Thyroid gland (tissue), 4 donors: ENCODE measurements around the gene UBASH3A. TPM values are rescaled to one million over a fixed set of nuclear protein-coding genes. Genes with fewer than 3 reads are reported as not detected.

Experiments
- DNase-seq, 2 donors: peaks; one replicate each; pipeline ENCODE4 v3.0.0-alpha.2; 2019
- H3K27ac ChIP-seq, 3 donors: fragments of 200-600 bp; sonication (generic); 1 replicate in 2 of 3; 2 replicates in 1 of 3; pipeline ENCODE4 v1.5.1; 2016 to 2019; ENCODE audit warnings: mild to moderate bottlenecking in 1 of 3, moderate library complexity in 1 of 3
- H3K27me3 ChIP-seq: fragments of 200-600 bp; sonication (generic); one replicate; pipeline ENCODE4 v1.5.1; 2019
- H3K36me3 ChIP-seq, 2 donors: fragments of 200-600 bp; sonication (generic); one replicate each; pipeline ENCODE4 v1.5.1; 2016 to 2019
- H3K4me1 ChIP-seq, 2 donors: fragments of 200-600 bp; sonication (generic); one replicate each; pipeline ENCODE4 v1.5.1; 2017 to 2019
- H3K4me3 ChIP-seq, 3 donors: fragments of 200-600 bp; sonication (generic); replicated peaks in 1 of 3; 1 replicate in 2 of 3; 2 replicates in 1 of 3; pipeline ENCODE4 v1.5.1; 2016; ENCODE audit warnings: mild to moderate bottlenecking in 1 of 3
- H3K9me3 ChIP-seq: fragments of 200-600 bp; sonication (generic); one replicate; pipeline ENCODE4 v1.5.1; 2017
- POLR2A ChIP-seq, 2 donors: fragments of 450-650 bp; IDR thresholded peaks; one replicate each; pipeline ENCODE4 v1.6.1; 2017; ENCODE audit warnings: antibody characterized with exemption in 2 of 2, mild to moderate bottlenecking in 2 of 2, moderate library complexity in 1 of 2
- WGBS, 2 donors: methylation state at CpG; one replicate each; pipeline ENCODE4 v1.1.5; 2017; 5-methylcytosine and 5-hydroxymethylcytosine counted together
- intact Hi-C: fragments of 100-400 bp; cut with DNase I; formaldehyde crosslinking; loops from one replicate; pipeline ENCODE4 v1.15.1; 2023
- total RNA-seq, 4 donors: library from RNA; depleted of rRNA; stranded (reverse); fragments of >200 nt; gene quantifications; one replicate each; pipeline ENCODE4 v1.2.3, GENCODE V29; 2016
- TF ChIP-seq, protein P1 (sequence below), 6 experiments: fragments of 200-600 bp in 3 of 6; fragments of 450-650 bp in 3 of 6; sonication (generic) in 3 of 6; IDR thresholded peaks; one replicate each; pipeline ENCODE4 v1.5.1; 2016 to 2019; ENCODE audit warnings: antibody characterized with exemption in 6 of 6, mild to moderate bottlenecking in 2 of 6, inconsistent platforms in 1 of 6, moderate library complexity in 1 of 6

Gene UBASH3A
- total RNA-seq, 4 donors from 2014 or later, result 0.54 to 1.3 (median 0.81) TPM; not detected in 1

- TF ChIP-seq POLR2A (IDR thresholded peaks at IDR 0.05), result no peak
- TF ChIP-seq, protein P1, sequence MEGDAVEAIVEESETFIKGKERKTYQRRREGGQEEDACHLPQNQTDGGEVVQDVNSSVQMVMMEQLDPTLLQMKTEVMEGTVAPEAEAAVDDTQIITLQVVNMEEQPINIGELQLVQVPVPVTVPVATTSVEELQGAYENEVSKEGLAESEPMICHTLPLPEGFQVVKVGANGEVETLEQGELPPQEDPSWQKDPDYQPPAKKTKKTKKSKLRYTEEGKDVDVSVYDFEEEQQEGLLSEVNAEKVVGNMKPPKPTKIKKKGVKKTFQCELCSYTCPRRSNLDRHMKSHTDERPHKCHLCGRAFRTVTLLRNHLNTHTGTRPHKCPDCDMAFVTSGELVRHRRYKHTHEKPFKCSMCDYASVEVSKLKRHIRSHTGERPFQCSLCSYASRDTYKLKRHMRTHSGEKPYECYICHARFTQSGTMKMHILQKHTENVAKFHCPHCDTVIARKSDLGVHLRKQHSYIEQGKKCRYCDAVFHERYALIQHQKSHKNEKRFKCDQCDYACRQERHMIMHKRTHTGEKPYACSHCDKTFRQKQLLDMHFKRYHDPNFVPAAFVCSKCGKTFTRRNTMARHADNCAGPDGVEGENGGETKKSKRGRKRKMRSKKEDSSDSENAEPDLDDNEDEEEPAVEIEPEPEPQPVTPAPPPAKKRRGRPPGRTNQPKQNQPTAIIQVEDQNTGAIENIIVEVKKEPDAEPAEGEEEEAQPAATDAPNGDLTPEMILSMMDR (IDR thresholded peaks at IDR 0.05), result no peak
- H3K9me3 ChIP-seq, result no peaks in the 10 kb centered on the region
- no peak for DNase-seq
- H3K4me1 ChIP-seq, result no peaks in the 10 kb centered on the region
- H3K27ac ChIP-seq, result no peak overlapping the region
- intact Hi-C loops, result no loop called here
- no peaks in the 10 kb centered on the region for H3K36me3 ChIP-seq
- H3K4me3 ChIP-seq, result no peak overlapping the region
- WGBS, 2 donors, result 75 to 78% methylated on average over 3 of the region's 3 CpGs
- H3K27me3 ChIP-seq, result no peaks in the 10 kb centered on the region
Measured at GRCh38 chr21:42434884-42435283, 31.2 kb downstream of the UBASH3A start.

DNA sequence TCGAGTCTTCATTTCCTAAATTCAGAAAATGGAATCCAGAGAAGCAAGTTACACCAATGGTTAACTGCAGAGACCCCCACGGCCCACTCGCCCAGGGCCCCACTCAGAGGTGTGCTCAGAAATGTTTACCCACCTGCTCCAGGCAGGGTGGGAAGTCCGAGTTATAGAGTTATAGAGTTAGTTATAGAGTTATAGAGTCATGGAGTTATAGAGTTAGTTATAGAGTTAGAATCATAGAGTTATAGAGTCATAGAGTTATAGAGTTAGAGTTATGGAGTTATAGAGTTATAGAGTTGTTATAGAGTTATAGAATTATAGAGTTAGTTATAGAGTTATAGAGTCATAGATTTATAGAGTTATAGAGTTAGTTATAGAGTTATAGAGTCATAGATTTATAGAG is 31.7 kb downstream of the UBASH3A start:
- 68 to 74% methylated on average over 4 of the region's 4 CpGs for WGBS, 2 donors
- no peaks in the 10 kb centered on the region for H3K27me3 ChIP-seq

DNA sequence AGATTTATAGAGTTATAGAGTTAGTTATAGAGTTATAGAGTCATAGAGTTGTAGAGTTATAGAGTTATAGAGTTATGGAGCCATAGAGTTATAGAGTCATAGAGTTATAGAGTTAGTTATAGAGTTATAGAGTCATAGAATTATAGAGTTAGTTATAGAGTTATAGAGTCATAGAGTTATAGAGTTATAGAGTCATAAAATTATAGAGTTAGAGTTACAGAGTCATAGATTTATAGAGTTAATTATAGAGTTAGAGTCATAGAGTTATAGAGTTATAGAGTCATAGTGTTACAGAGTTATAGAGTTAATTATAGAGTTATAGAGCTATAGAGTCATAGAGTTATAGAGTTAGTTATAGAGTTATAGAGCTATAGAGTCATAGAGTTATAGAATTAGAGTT is 32.1 kb downstream of the UBASH3A start:
- DNase-seq, result no peak
- intact Hi-C loops, result no loop called here
- no peaks in the 10 kb centered on the region for H3K27me3 ChIP-seq

More for the DNA sequence above, 31.7 kb downstream of the UBASH3A start:
- TF ChIP-seq, protein P1 (IDR thresholded peaks at IDR 0.05), result no peak
- no peak for TF ChIP-seq POLR2A (IDR thresholded peaks at IDR 0.05)
- DNase-seq, result no peak
- no peaks in the 10 kb centered on the region for H3K36me3 ChIP-seq
- no peak overlapping the region for H3K4me3 ChIP-seq
- intact Hi-C loops, result no loop called here
- H3K27ac ChIP-seq, result no peak overlapping the region
- no peaks in the 10 kb centered on the region for H3K4me1 ChIP-seq
- no peaks in the 10 kb centered on the region for H3K9me3 ChIP-seq

GRCh38 chr21:42436914-42437313 is 33.2 kb downstream of the UBASH3A start:
- Histone ChIP-seq H3K9me3 (no peaks in the 10 kb centered on the region), H3K36me3 (no peaks in the 10 kb centered on the region), H3K27ac (no peak overlapping the region), H3K27me3 (no peaks in the 10 kb centered on the region), H3K4me1 (no peaks in the 10 kb centered on the region), H3K4me3 (no peak overlapping the region)
- intact Hi-C loops, result no loop called here
- no peak for DNase-seq
- TF ChIP-seq POLR2A (IDR thresholded peaks at IDR 0.05), result no peak
- TF ChIP-seq, protein P1 (IDR thresholded peaks at IDR 0.05), result no peak

More for the DNA sequence above, 32.1 kb downstream of the UBASH3A start:
- no peaks in the 10 kb centered on the region for H3K9me3 ChIP-seq
- TF ChIP-seq POLR2A (IDR thresholded peaks at IDR 0.05), result no peak
- TF ChIP-seq, protein P1 (IDR thresholded peaks at IDR 0.05), result no peak
- H3K4me3 ChIP-seq, result no peak overlapping the region
- H3K4me1 ChIP-seq, result no peaks in the 10 kb centered on the region
- H3K36me3 ChIP-seq, result no peaks in the 10 kb centered on the region
- H3K27ac ChIP-seq, result no peak overlapping the region

- intact Hi-C loops, result no loop called here
- Histone ChIP-seq H3K4me1 (no peaks in the 10 kb centered on the region), H3K9me3 (no peaks in the 10 kb centered on the region), H3K27ac (no peak overlapping the region), H3K4me3 (no peak overlapping the region), H3K36me3 (no peaks in the 10 kb centered on the region), H3K27me3 (no peaks in the 10 kb centered on the region)
- DNase-seq, result no peak
- WGBS, 2 donors, result 46 to 53% methylated on average over 8 of the region's 8 CpGs
- no peak for TF ChIP-seq POLR2A (IDR thresholded peaks at IDR 0.05)
- TF ChIP-seq, protein P1 (IDR thresholded peaks at IDR 0.05), result no peak
Measured at GRCh38 chr21:42437786-42438185, 34.1 kb downstream of the UBASH3A start.
